ENCODE data around the gene ELMOD3.
"Not testable (repeated sequence)": the region's sequence is repeated elsewhere in the genome, so short reads cannot be mapped to it uniquely, and the experiment has no call there.

Gene ELMOD3

GRCh38 chr2:85319796-85320195 lies 34.8 kb upstream of the ELMOD3 start:
- Histone ChIP-seq H3K4me3 (ENCODE audit: low read length in 2 of 2) (no peak overlapping the region), H3K9me3 (ENCODE audit: control insufficient read depth in 2 of 2, low read length in 2 of 2) (no peaks in the 10 kb centered on the region), H3K27me3 (ENCODE audit: control insufficient read depth in 1 of 2, insufficient read depth in 2 of 2, low read length in 2 of 2) (no peaks in the 10 kb centered on the region), H3K9ac (ENCODE audit: low read length in 2 of 2) (peak overlapping the region in 1 of 2 donors; percentile 5), H3K4me1 (ENCODE audit: control insufficient read depth, insufficient read depth, low read length) (peaks cover 17% of the 10 kb centered on the region), H3K36me3 (ENCODE audit: control insufficient read depth in 2 of 2, insufficient read depth in 2 of 2, low read length in 2 of 2) (peaks cover 53 to 61% of the 10 kb centered on the region in 2 donors), H3K27ac (ENCODE audit: low read length) (no peak overlapping the region)

GRCh38 chr2:85323351-85323987 lies 31.1 kb upstream of the ELMOD3 start:
- Histone ChIP-seq H3K9me3 (ENCODE audit: control insufficient read depth in 2 of 2, low read length in 2 of 2) (no peaks in the 10 kb centered on the region), H3K36me3 (ENCODE audit: control insufficient read depth in 2 of 2, insufficient read depth in 2 of 2, low read length in 2 of 2) (peaks cover 43 to 44% of the 10 kb centered on the region in 2 donors), H3K4me1 (ENCODE audit: control insufficient read depth, insufficient read depth, low read length) (peaks cover 40% of the 10 kb centered on the region), H3K9ac (ENCODE audit: low read length in 2 of 2) (no peak overlapping the region), H3K27me3 (ENCODE audit: control insufficient read depth in 1 of 2, insufficient read depth in 2 of 2, low read length in 2 of 2) (no peaks in the 10 kb centered on the region), H3K27ac (ENCODE audit: low read length) (no peak overlapping the region), H3K4me3 (ENCODE audit: low read length in 2 of 2) (no peak overlapping the region)

- not testable (repeated sequence) for H3K27ac ChIP-seq (ENCODE audit: low read length); H3K4me3 ChIP-seq (ENCODE audit: low read length in 2 of 2); H3K27me3 ChIP-seq (ENCODE audit: control insufficient read depth in 1 of 2, insufficient read depth in 2 of 2, low read length in 2 of 2); H3K9ac ChIP-seq (ENCODE audit: low read length in 2 of 2); H3K9me3 ChIP-seq (ENCODE audit: control insufficient read depth in 2 of 2, low read length in 2 of 2)
- peaks cover 43% of the 10 kb centered on the region in 2 donors for H3K36me3 ChIP-seq (ENCODE audit: control insufficient read depth in 2 of 2, insufficient read depth in 2 of 2, low read length in 2 of 2)
- peaks cover 40% of the 10 kb centered on the region for H3K4me1 ChIP-seq (ENCODE audit: control insufficient read depth, insufficient read depth, low read length)
Measured at GRCh38 chr2:85323988-85324367, 30.6 kb upstream of the ELMOD3 start.

DNA sequence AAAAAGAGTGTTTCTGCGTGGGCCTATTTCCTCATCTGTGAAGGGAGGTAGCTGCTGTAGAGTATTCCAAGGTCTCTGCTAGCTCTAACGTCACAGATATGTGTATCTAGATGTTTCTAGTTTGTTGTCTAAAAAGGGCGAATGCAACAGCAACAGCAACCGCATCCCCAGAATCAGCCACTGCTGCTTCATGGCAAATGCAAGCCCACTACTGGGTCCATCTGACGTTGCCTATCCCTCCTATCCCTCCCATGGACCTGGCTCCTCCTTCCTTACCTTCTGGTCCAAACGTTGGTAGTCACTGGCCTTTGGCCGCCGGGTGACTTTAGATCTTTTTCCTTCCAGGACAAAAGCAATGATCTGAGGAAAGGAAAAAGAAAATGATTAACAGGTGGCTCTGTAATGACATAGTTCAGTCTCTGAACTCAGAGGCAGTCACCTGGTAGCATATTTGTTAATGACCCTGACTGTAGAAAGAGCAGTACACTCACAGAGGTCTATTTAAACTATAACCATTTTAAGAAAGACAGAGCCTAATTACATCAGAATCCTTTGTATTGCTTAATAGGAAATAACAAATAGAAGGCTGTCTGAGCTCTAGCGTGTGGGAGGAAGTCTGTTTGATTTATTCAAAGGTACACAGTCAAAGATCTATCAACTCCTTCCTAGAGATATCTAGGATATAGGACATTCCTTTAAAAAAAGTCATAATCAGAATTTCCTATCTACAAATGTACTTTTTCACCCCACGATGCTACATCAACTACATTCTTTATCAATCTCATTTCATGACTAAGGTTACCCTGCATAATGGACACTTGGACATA lies 29.7 kb upstream of the ELMOD3 start:
- Histone ChIP-seq H3K9ac (ENCODE audit: low read length in 2 of 2) (peak overlapping the region in 1 of 2 donors; percentile 47), H3K9me3 (ENCODE audit: control insufficient read depth in 2 of 2, low read length in 2 of 2) (no peaks in the 10 kb centered on the region), H3K27me3 (ENCODE audit: control insufficient read depth in 1 of 2, insufficient read depth in 2 of 2, low read length in 2 of 2) (no peaks in the 10 kb centered on the region), H3K4me1 (ENCODE audit: control insufficient read depth, insufficient read depth, low read length) (peaks cover 40% of the 10 kb centered on the region), H3K4me3 (ENCODE audit: low read length in 2 of 2) (peak overlapping the region; percentile 96 to 98), H3K36me3 (ENCODE audit: control insufficient read depth in 2 of 2, insufficient read depth in 2 of 2, low read length in 2 of 2) (peaks cover 37 to 38% of the 10 kb centered on the region in 2 donors), H3K27ac (ENCODE audit: low read length) (no peak overlapping the region)

GRCh38 chr2:85325466-85325811 lies 29.1 kb upstream of the ELMOD3 start:
- Histone ChIP-seq H3K27ac (ENCODE audit: low read length) (no peak overlapping the region), H3K4me1 (ENCODE audit: control insufficient read depth, insufficient read depth, low read length) (peaks cover 40% of the 10 kb centered on the region), H3K9ac (ENCODE audit: low read length in 2 of 2) (peak overlapping the region; percentile 97 to 99), H3K27me3 (ENCODE audit: control insufficient read depth in 1 of 2, insufficient read depth in 2 of 2, low read length in 2 of 2) (no peaks in the 10 kb centered on the region), H3K36me3 (ENCODE audit: control insufficient read depth in 2 of 2, insufficient read depth in 2 of 2, low read length in 2 of 2) (peaks cover 33 to 38% of the 10 kb centered on the region in 2 donors), H3K9me3 (ENCODE audit: control insufficient read depth in 2 of 2, low read length in 2 of 2) (no peaks in the 10 kb centered on the region), H3K4me3 (ENCODE audit: low read length in 2 of 2) (peak overlapping the region; percentile 96 to 98)

DNA sequence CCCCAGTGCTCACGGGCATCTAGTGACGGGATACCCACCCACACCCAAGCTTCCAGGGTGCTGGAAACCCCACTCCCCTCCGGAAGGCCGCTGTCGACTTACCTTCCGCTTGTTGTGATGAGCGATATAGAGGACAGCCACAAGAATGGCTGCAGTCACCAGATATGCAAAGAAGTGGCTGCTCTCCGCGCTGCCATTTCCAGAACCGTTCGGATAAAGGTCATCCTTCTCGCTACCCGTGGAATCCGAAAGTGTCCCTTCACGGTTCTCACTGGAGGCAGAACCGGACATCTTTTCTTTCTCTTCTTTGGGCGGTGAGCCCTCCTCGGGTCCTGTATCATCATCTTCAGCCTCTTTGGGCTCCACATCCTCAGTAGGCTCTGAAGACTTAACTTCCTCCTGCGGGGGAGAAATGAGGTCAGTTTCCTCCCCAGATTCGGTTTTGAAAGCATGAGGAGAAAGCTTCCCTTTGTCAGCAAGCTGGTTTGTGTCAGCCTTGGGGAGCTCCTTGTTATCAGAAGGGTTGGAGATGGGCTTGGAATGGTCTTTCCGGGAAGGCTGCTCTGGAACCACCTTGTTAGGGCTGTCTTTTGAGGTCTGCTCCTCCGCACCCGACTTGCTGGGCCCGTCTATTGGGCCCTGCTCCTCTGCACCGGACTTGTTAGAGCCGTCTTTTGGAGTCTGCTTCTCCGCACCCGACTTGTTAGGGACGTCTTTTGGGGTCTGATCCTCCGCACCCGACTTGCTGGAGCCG lies 28.0 kb upstream of the ELMOD3 start:
- Histone ChIP-seq H3K27me3 (ENCODE audit: control insufficient read depth in 1 of 2, insufficient read depth in 2 of 2, low read length in 2 of 2) (no peaks in the 10 kb centered on the region), H3K9me3 (ENCODE audit: control insufficient read depth in 2 of 2, low read length in 2 of 2) (no peaks in the 10 kb centered on the region), H3K9ac (ENCODE audit: low read length in 2 of 2) (peak overlapping the region; percentile 97 to 99), H3K4me1 (ENCODE audit: control insufficient read depth, insufficient read depth, low read length) (peaks cover 40% of the 10 kb centered on the region), H3K4me3 (ENCODE audit: low read length in 2 of 2) (peak overlapping the region; percentile 96 to 98), H3K36me3 (ENCODE audit: control insufficient read depth in 2 of 2, insufficient read depth in 2 of 2, low read length in 2 of 2) (peaks cover 24 to 27% of the 10 kb centered on the region in 2 donors), H3K27ac (ENCODE audit: low read length) (peak overlapping the region; percentile 97)

DNA sequence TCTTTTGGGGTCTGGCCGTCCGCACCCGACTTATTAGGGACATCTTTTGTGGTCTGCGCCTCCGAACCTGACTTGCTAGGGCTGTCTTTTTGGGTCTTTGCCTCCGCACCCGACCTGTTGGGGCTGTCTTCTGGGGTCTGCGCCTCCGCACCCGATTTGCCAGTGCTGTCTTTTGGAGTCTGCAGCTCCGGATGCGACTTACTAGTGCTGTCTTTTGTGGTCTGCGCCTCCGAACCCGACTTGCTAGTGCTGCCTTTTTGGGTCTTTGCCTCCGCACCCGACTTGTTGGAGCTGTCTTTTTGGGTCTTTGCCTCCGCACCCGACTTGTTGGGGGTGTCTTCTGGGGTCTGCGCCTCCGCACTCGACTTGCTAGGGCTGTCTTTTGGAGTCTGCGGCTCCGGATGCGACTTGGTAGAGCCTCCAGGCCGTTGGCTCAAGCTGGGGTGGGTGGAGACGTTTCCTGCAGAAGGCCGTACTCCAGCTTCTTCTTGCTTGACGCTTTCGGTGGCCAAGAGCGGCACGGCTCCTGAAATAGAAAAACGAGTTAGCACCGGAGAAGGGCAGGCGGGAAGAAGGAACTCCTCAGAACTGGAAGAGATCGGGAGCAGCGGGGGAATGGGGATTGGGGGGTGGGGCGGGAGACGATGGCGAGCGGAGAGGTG lies 27.3 kb upstream of the ELMOD3 start:
- H3K27ac ChIP-seq (ENCODE audit: low read length) = peak overlapping the region; percentile 97
- peaks cover 36% of the 10 kb centered on the region for H3K4me1 ChIP-seq (ENCODE audit: control insufficient read depth, insufficient read depth, low read length)
- H3K36me3 ChIP-seq (ENCODE audit: control insufficient read depth in 2 of 2, insufficient read depth in 2 of 2, low read length in 2 of 2) = peaks cover 18 to 20% of the 10 kb centered on the region in 2 donors
- H3K9me3 ChIP-seq (ENCODE audit: control insufficient read depth in 2 of 2, low read length in 2 of 2) = no peaks in the 10 kb centered on the region
- H3K27me3 ChIP-seq (ENCODE audit: control insufficient read depth in 1 of 2, insufficient read depth in 2 of 2, low read length in 2 of 2) = no peaks in the 10 kb centered on the region
- H3K9ac ChIP-seq (ENCODE audit: low read length in 2 of 2) = peak overlapping the region; percentile 97 to 99
- H3K4me3 ChIP-seq (ENCODE audit: low read length in 2 of 2) = peak overlapping the region; percentile 96 to 98

DNA sequence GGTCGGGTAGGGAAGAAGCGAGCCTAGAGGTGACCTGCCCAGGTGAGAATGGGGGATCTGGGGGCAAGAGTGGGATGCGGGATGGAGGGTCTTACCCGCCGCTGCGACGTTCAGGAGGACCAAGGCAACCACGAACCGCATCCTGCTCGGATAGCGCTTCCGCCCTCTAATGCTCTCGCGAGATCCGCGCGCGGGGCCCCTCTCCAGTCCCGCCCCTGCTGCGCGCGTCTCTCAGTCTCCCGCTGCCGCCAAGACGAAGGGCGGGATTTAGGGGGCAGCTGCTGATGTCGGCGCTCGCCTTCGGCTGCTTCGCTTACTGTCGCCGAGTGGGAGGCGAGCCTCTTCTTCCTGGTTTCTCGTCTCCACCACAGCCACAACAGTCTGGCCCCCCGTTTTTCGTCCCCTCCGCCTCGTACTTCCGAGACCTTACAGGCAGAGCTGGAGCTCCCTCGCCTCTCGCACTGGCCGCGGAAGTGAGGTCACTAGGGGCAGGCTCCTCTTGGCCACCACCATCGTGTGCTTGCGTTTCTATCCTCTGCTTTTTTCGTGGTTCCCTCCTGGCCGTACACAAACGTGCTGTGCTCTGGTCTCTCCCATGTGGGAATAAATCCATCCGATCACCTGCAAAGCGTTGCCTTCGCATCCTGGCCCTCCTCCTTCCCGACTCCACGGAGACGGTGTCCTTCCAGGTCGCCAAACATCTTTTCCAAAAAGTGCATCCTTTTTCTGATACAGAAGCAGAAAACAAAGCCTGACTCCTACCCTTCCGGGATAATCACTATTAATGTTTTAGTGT lies 26.5 kb upstream of the ELMOD3 start, which contains the start of gene TGOLN2:
Gene TGOLN2, minus strand, starts transcription at position 168 of the 796 bp plus-strand sequence. Its CDS starts 27 bp downstream, at position 141.
- H3K27ac ChIP-seq (ENCODE audit: low read length) = peak within 1 kb of the TSS; percentile 97
- H3K27me3 ChIP-seq (ENCODE audit: control insufficient read depth in 1 of 2, insufficient read depth in 2 of 2, low read length in 2 of 2) = no peaks in the 10 kb centered on the region
- peak within 1 kb of the TSS; percentile 97 to 99 for H3K9ac ChIP-seq (ENCODE audit: low read length in 2 of 2)
- H3K4me3 ChIP-seq (ENCODE audit: low read length in 2 of 2) = peak within 1 kb of the TSS; percentile 96 to 98
- H3K4me1 ChIP-seq (ENCODE audit: control insufficient read depth, insufficient read depth, low read length) = peaks cover 33% of the 10 kb centered on the region
- H3K9me3 ChIP-seq (ENCODE audit: control insufficient read depth in 2 of 2, low read length in 2 of 2) = no peaks in the 10 kb centered on the region
- H3K36me3 ChIP-seq (ENCODE audit: control insufficient read depth in 2 of 2, insufficient read depth in 2 of 2, low read length in 2 of 2) = peaks cover 13 to 16% of the 10 kb centered on the region in 2 donors

GRCh38 chr2:85329181-85329651 lies 25.4 kb upstream of the ELMOD3 start:
- no peak overlapping the region for H3K4me3 ChIP-seq (ENCODE audit: low read length in 2 of 2)
- no peak overlapping the region for H3K27ac ChIP-seq (ENCODE audit: low read length)
- H3K9me3 ChIP-seq (ENCODE audit: control insufficient read depth in 2 of 2, low read length in 2 of 2) = no peaks in the 10 kb centered on the region
- peaks cover 7 to 8% of the 10 kb centered on the region in 2 donors for H3K36me3 ChIP-seq (ENCODE audit: control insufficient read depth in 2 of 2, insufficient read depth in 2 of 2, low read length in 2 of 2)
- no peaks in the 10 kb centered on the region for H3K27me3 ChIP-seq (ENCODE audit: control insufficient read depth in 1 of 2, insufficient read depth in 2 of 2, low read length in 2 of 2)
- H3K9ac ChIP-seq (ENCODE audit: low read length in 2 of 2) = no peak overlapping the region
- peaks cover 29% of the 10 kb centered on the region for H3K4me1 ChIP-seq (ENCODE audit: control insufficient read depth, insufficient read depth, low read length)
